Thyroid gland (tissue), 4 donors: ENCODE results near the gene LHFPL6. TPM values are rescaled to one million over a fixed set of nuclear protein-coding genes. Genes with fewer than 3 reads are reported as not detected.

Experiments
- DNase-seq, 2 donors: peaks; one replicate each; pipeline ENCODE4 v3.0.0-alpha.2; 2019
- H3K27ac ChIP-seq, 3 donors: fragments of 200-600 bp; sonication (generic); 1 replicate in 2 of 3; 2 replicates in 1 of 3; pipeline ENCODE4 v1.5.1; 2016 to 2019; ENCODE audit warnings: mild to moderate bottlenecking in 1 of 3, moderate library complexity in 1 of 3
- H3K27me3 ChIP-seq: fragments of 200-600 bp; sonication (generic); one replicate; pipeline ENCODE4 v1.5.1; 2019
- H3K36me3 ChIP-seq, 2 donors: fragments of 200-600 bp; sonication (generic); one replicate each; pipeline ENCODE4 v1.5.1; 2016 to 2019
- H3K4me1 ChIP-seq, 2 donors: fragments of 200-600 bp; sonication (generic); one replicate each; pipeline ENCODE4 v1.5.1; 2017 to 2019
- H3K4me3 ChIP-seq, 3 donors: fragments of 200-600 bp; sonication (generic); replicated peaks in 1 of 3; 1 replicate in 2 of 3; 2 replicates in 1 of 3; pipeline ENCODE4 v1.5.1; 2016; ENCODE audit warnings: mild to moderate bottlenecking in 1 of 3
- H3K9me3 ChIP-seq: fragments of 200-600 bp; sonication (generic); one replicate; pipeline ENCODE4 v1.5.1; 2017
- POLR2A ChIP-seq, 2 donors: fragments of 450-650 bp; IDR thresholded peaks; one replicate each; pipeline ENCODE4 v1.6.1; 2017; ENCODE audit warnings: antibody characterized with exemption in 2 of 2, mild to moderate bottlenecking in 2 of 2, moderate library complexity in 1 of 2
- WGBS, 2 donors: methylation state at CpG; one replicate each; pipeline ENCODE4 v1.1.5; 2017; 5-methylcytosine and 5-hydroxymethylcytosine counted together
- intact Hi-C: fragments of 100-400 bp; cut with DNase I; formaldehyde crosslinking; loops from one replicate; pipeline ENCODE4 v1.15.1; 2023
- total RNA-seq, 4 donors: library from RNA; depleted of rRNA; stranded (reverse); fragments of >200 nt; gene quantifications; one replicate each; pipeline ENCODE4 v1.2.3, GENCODE V29; 2016
- TF ChIP-seq, protein P1 (sequence below), 6 experiments: fragments of 200-600 bp in 3 of 6; fragments of 450-650 bp in 3 of 6; sonication (generic) in 3 of 6; IDR thresholded peaks; one replicate each; pipeline ENCODE4 v1.5.1; 2016 to 2019; ENCODE audit warnings: antibody characterized with exemption in 6 of 6, mild to moderate bottlenecking in 2 of 6, inconsistent platforms in 1 of 6, moderate library complexity in 1 of 6

LHFPL6 gene
- total RNA-seq, 4 donors from 2014 or later, result 23.6 to 86.3 (median 42.0) TPM

DNA sequence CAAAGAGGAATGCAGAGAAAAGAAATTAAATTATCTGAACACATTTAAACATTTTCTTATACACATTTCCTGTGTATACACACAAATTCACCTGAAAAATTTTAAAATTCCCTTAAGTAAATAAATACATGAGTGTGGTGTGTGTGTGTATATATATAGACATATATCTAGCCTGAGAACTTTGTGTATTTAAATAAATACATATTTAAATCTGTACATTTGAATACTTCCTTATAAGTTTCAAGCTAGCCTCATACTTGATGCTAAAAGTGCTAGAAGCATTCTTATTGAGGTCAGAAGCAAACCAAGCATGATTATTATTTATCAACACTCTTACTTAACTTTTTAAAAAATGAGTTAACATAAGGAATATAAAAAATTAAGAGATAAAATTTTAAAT is 304.0 kb downstream of the LHFPL6 start:
- Histone ChIP-seq H3K9me3 (no peaks in the 10 kb centered on the region), H3K4me1 (no peaks in the 10 kb centered on the region), H3K27me3 (no peaks in the 10 kb centered on the region), H3K4me3 (no peak overlapping the region), H3K27ac (no peak overlapping the region), H3K36me3 (no peaks in the 10 kb centered on the region)
- TF ChIP-seq, protein P1, sequence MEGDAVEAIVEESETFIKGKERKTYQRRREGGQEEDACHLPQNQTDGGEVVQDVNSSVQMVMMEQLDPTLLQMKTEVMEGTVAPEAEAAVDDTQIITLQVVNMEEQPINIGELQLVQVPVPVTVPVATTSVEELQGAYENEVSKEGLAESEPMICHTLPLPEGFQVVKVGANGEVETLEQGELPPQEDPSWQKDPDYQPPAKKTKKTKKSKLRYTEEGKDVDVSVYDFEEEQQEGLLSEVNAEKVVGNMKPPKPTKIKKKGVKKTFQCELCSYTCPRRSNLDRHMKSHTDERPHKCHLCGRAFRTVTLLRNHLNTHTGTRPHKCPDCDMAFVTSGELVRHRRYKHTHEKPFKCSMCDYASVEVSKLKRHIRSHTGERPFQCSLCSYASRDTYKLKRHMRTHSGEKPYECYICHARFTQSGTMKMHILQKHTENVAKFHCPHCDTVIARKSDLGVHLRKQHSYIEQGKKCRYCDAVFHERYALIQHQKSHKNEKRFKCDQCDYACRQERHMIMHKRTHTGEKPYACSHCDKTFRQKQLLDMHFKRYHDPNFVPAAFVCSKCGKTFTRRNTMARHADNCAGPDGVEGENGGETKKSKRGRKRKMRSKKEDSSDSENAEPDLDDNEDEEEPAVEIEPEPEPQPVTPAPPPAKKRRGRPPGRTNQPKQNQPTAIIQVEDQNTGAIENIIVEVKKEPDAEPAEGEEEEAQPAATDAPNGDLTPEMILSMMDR (IDR thresholded peaks at IDR 0.05), result no peak
- no peak for TF ChIP-seq POLR2A (IDR thresholded peaks at IDR 0.05)
- intact Hi-C loops, result no loop called here
- DNase-seq, result no peak

DNA sequence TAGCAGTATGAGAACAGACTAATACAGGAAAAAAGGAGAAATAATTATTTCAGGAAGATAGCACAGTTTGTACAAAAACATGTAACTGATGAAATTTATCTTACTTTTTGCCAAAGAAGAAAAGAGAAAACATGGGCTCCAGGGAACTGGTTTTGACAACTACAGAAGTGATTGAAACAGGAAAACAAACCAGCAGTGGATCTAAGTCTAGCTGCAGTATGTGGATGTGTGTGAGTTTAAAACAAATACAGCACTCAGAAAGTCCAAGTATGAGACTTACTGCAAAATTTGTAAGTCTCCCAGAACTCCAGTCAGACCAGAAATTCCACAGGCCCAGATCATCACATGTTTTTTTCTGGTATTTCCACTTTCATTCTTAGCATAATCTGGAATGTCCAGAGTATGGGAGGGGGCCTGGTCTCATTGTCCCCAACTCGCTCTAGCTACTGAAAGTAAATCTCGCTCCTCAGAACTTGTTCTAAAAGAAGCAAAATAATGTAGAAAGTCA is 305.3 kb downstream of the LHFPL6 start:
- intact Hi-C loops, result no loop called here
- no peaks in the 10 kb centered on the region for H3K27me3 ChIP-seq
- no peak overlapping the region for H3K27ac ChIP-seq
- WGBS, 2 donors, result 50 to 57% methylated on average over 2 of the region's 2 CpGs
- DNase-seq, result no peak
- H3K9me3 ChIP-seq, result no peaks in the 10 kb centered on the region
- TF ChIP-seq, protein P1 (IDR thresholded peaks at IDR 0.05), result no peak
- no peak for TF ChIP-seq POLR2A (IDR thresholded peaks at IDR 0.05)
- H3K4me3 ChIP-seq, result no peak overlapping the region
- H3K4me1 ChIP-seq, result no peaks in the 10 kb centered on the region
- no peaks in the 10 kb centered on the region for H3K36me3 ChIP-seq

DNA sequence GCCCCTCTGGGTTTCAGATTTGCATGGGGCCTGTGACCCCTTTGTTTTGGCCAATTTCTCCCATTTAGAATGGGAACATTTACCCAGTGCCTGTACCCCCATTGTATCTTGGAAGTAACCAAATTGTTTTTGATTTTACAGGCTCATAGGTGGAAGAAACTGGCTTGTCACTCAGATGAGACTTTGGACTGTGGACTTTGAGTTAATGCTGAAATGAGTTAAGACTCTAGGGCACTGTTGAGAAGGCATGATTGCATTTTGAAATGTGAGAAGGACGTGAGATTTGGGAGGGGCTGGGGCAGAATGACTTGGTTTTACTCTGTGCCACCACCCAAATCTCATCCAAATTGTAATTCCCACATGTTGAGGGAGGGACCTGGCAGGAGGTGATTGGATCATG is 306.0 kb downstream of the LHFPL6 start:
- H3K4me1 ChIP-seq, result no peaks in the 10 kb centered on the region
- H3K27me3 ChIP-seq, result no peaks in the 10 kb centered on the region
- no peaks in the 10 kb centered on the region for H3K9me3 ChIP-seq
- H3K36me3 ChIP-seq, result no peaks in the 10 kb centered on the region
- no peak for DNase-seq
- intact Hi-C loops, result no loop called here
- 86 to 87% methylated on average over 1 of the region's 1 CpG for WGBS, 2 donors
- H3K4me3 ChIP-seq, result no peak overlapping the region
- TF ChIP-seq, protein P1 (IDR thresholded peaks at IDR 0.05), result no peak
- no peak for TF ChIP-seq POLR2A (IDR thresholded peaks at IDR 0.05)
- H3K27ac ChIP-seq, result no peak overlapping the region

DNA sequence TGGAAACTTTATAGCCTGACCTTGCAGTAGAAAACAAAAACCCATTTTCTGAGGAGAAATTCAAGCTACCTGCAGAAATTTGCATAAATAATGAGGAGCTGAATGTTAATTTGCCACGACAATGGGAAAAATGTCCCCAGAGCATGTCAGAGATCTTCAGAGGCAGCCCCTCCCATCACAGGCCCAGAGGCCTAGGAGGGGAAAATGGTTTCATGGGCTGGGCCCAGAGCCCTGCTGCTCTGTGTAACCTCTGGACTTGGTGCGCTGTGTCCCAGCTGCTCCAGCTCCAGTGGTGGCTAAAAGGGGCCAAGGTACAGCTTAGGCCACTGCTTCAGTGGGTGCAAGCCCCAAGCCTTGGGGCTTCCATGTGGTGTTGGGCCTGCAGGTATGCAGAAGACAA is 306.8 kb downstream of the LHFPL6 start:
- intact Hi-C loops, result no loop called here
- DNase-seq, result no peak
- Histone ChIP-seq H3K27ac (no peak overlapping the region), H3K9me3 (no peaks in the 10 kb centered on the region), H3K4me1 (no peaks in the 10 kb centered on the region), H3K27me3 (no peaks in the 10 kb centered on the region), H3K36me3 (no peaks in the 10 kb centered on the region), H3K4me3 (no peak overlapping the region)
- TF ChIP-seq, protein P1 (IDR thresholded peaks at IDR 0.05), result no peak
- no peak for TF ChIP-seq POLR2A (IDR thresholded peaks at IDR 0.05)
- 40 to 84% methylated on average over 2 of the region's 2 CpGs for WGBS, 2 donors

Other genes with a start within 250 kb of the LHFPL6 start
- 10 to 100 TPM; 29.0 to 77.3 (median 38.4) TPM for gene COG6, start 52.5 kb upstream of the LHFPL6 start, total RNA-seq